GM21737 (cell line): ENCODE measurements around the gene SAP30L.
A peak's percentile ranks its signal among the peaks of the same experiment; 100 is the strongest.

Source experiments
- ATAC-seq: cut with Tn5 transposase; IDR thresholded peaks from one replicate; pipeline ENCODE4 v1.9.1; 2021; ENCODE audit warnings: mild to moderate bottlenecking, moderate library complexity; ENCODE audit not compliant: unreplicated experiment

The SAP30L gene, protein sequence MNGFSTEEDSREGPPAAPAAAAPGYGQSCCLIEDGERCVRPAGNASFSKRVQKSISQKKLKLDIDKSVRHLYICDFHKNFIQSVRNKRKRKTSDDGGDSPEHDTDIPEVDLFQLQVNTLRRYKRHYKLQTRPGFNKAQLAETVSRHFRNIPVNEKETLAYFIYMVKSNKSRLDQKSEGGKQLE

DNA sequence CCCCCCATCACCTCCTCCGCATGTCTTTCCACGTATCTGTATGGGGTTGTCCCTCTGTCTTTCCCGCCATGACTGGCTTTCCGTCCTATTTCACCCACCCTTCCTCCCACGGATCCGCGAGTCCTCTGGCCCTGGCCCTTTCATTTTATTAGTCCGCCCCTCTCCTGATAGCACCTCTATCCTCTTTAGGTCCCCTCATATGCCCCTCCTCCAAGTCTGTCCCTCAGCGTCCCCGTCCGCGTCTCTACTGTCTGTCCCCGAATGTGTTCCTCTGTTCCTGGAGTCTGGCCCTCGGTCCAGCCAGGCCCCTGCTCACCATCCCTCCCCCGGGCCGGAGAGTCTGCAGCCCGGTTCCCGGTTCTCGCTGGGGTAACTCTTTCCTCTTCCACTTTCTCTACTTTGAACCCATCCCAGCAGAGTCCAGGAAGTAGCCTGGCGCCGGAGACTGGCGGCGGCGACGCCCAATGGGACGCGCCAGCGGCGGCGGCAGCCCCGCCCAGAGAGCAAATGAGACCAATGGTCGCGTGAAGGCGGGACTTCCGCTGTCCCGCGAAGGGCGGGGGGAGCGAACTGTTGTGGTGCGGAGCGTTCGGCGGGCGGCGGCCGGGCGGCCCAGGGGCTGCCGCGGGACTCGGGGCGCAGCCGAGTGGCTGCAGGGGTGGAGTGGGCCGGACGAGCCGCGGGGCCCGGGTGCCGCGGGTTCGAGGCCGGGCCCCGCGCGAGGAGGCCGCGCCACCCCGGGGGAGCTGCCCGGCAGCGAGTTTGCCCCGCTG, at the start of gene SAP30L:
TSS of gene SAP30L (plus strand) at position 576 of the 773 bp plus-strand sequence. CDS start 608 bp downstream, outside the sequence.
- ATAC-seq, result peak; percentile 93

DNA sequence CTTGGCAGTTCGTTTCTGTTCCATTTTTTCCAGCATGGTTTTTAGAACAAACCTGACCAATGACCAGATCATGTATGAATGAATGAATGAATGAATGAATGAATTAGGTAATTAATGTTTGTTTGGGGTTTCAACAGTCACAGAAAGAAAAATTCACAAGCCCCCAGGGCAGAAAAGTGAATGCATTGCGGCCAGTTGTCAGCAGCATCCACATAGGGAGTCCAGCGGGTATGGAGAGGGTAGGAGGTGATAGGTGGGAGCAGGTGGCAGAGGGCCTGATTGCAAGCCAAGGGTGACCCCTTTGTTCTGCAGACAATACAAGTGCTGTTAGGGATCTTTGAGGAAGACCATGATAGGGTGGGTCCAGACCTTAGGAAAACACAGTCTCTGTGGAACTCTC, 49.7 kb upstream of the SAP30L start:
- no peak for ATAC-seq

DNA sequence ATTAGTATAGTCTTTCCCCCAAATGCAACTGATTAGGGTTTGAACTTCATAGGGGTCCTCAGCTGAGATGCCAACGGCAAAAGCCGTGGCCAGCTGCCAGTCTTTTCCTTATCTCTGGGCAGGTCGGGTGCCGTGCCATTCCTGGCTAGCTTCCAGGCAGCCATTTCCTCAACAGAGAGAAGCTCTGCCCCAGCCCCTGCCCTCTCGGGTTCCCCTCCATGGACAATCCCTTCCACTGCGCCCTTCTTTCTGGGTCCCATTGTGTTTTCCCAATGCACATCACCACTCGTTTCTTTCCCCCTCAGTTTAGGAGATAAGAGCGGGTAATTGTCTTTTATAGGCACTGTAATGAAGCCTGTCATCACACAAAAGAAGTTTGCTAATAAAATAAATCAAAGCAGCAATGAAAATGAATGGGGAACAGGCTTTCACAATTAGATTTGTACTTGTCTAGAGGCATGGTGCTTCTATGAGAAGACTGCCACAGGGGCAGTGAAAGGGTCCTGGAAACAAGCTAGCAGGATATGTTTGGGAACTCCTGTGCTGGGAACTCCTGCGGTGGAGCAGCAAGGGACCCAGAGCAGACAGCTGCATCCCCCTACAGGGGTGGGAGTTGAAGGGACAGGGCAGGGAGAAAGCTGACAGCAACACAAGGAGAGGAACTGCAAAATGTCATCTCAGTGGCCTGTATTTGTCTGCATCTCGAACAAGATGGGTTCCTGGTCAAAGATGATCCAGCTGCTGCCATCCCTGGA, 48.0 kb upstream of the SAP30L start:
- no peak for ATAC-seq

DNA sequence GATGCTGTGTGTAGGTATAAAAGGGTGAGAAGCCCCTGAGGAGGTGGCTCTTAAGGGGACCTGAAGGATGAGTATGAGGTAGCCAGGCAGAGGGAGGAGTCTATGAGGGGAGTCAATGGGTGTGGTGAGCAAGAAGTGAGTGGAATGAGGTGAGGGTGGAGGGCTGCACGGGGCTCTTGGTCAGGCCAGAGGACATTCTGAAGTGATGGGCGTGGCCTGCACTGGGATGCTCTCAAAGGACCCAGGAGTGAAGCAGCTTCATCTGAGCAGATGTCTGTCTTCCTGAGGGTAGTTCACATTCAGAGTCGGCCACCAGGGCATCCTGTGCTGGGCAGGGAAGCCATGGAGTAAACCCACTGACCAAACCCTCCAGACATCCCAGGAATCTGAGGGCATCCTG, 45.1 kb upstream of the SAP30L start:
- ATAC-seq, result no peak

DNA sequence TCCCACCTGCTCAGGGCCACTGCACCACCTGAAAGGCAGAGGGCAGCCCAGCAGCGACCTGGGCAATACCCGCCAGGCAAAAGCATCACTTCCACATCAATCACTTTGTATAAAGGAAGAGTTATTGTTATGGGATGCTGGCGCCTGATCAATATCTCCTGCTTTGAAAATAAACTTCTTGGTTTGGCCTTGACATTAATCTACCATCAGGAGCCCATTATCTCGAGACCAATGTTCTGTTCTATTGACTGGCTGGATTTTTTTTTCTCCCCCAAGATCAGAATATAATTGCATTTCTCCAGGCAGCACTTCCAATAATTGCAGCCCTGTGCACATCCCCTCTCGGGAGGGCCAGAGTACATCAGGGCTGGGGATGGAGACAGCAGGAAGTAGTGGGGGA, 44.4 kb upstream of the SAP30L start:
- ATAC-seq, result no peak

DNA sequence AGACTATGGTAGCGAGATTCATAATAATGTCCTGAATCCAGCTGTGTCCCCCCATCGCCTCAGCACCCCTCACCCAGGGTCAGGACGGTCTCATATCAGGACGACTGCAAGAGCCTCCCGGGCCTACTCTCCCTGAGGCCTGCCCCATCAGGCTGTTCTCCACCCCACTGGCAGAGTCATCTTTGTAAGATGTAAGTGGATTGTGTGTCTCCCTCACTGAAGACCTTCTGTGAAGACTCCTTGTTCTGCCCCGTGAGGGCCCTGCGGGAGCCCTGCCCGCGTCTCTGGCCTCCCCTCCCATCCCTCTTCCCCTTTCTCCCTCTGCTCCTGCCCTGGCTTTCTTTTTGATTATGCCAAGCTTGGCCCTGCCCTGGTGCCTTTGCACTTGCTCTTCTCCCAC, 43.9 kb upstream of the SAP30L start:
- ATAC-seq, result no peak

DNA sequence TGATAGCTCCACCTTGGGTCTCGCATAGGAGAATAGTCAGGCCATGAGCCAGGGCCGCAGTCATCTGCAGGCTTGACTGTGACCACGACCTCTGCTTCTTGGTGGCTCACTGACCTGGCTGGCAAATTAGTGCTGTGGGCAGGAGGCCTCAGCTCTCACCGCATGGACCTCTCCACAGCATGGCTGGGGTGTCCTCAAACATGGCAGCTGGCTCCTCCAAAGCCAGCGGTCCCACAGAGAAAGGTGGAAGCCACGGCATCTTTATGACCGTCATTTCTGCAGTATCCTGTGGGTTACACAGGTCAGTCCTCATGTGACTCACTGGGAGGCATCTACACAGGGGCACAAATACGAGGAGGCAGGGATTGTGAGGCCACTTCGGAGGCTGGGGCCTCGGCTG, 43.2 kb upstream of the SAP30L start:
- ATAC-seq, result no peak

DNA sequence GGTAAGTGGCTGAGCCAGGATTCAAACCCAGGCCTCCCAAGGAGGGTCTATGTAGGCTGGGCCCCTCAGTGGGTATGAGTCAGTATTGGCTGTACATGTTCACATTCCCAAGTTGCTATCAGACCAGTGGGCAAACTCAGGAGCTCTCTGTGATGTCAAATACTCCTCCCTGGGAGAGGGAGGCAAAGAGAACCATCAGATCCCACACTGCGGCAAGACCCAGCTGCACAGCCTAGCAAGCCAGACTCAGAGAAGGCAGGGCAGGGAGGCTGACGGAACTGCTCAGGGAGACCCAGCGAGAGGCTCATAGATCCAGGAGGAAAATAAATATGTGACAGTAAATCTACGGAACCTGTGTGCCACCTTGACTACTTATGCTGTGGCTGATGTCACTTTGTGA, 42.6 kb upstream of the SAP30L start:
- no peak for ATAC-seq

DNA sequence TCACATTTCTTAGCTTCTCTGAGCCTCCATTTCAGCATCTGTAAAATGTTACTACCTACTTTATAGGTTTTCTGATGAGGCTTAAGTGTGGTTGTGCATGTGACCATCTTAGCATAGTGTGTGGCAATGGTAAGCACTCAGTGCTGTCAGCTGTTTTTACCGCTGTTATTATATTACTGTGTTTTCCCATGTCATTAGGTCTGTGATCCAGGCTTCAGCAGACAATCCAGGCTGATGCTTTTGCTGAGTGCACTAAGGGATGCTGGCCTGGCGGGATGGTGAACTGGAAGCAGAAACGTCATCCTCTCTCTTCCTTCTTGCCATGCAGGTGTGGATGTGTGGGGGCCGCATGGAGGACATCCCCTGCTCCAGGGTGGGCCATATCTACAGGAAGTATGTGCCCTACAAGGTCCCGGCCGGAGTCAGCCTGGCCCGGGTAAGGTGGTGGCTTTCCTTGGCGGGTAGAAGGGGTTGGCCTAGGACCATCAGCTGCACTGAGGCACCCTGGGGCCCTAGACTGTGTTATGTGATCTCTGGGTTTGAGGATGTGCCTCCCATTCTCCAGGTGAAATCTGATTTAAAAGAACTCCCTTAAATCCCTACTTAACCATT, 41.9 kb upstream of the SAP30L start:
- ATAC-seq, result no peak

DNA sequence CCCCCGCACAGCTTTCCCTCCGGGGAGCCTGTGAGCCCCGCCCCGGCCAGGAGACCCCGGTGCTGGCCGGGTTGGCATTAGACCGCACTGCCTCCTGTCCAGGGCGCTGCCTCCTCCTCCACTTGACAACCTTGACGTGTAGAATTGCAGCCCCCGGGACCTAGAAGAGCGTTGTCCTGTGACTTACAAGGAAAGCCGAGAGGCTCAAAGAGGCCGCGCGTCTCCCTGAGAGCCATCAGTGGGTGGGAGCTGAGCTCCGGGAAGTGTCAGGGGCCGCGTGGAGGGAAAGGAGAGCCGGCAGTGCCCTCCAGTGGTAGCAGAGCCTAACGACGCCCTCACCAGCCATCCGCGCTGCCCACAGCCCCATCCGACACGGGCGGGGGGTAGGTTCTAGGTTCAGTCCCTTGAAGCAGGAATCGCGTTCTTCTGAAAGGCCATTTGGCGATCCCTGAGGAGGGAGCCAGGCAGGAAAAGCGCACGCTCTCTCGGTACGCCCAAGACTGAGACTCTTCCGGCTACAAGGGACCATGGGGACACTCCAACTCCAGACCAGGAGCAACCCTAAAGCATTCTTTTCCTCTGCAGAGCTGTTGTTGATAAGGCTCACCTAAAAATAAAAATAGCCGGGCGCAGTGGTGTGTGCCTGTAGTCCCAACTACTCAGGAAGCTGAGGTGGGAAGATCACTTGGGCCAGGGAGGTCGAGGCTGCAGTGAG, 40.6 kb upstream of the SAP30L start:
- peak; percentile 98 for ATAC-seq

DNA sequence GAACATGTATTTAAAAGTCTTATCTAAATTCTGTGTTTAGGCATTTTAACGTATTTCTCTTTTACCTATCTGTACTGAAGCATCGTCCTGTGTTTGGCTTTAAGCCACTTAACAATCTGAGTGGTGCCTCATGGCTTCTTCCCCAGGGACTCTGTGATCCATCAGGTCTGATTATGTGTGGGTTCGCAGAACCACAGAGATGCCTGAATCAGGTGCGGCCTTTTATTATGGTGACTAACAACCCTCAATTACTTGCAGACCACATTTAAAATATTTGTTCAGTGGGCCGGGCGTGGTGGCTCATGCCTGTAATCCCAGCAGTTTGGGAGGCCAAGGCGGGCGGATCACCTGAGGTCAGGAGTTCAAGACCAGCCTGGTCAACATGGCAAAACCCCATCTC, 39.6 kb upstream of the SAP30L start:
- ATAC-seq, result no peak

DNA sequence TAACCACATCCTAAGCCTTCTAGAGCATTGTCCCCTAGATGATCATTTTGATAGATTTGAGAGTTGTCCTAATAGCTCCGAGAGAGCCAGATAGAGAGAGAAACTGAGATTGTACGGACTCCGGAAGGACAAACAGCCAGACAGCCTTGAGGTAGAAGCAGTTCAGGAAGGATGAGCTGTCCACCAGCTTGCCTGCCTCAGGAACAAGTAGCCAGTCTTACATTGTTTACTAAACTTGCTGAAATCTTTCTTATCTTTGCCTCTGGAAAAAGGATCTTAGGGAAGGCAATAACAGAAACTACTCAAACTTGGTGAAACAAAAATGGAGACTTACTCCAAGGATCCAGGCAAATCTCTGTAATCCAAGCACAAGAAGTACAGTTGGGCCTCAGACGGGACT, 39.0 kb upstream of the SAP30L start:
- no peak for ATAC-seq

DNA sequence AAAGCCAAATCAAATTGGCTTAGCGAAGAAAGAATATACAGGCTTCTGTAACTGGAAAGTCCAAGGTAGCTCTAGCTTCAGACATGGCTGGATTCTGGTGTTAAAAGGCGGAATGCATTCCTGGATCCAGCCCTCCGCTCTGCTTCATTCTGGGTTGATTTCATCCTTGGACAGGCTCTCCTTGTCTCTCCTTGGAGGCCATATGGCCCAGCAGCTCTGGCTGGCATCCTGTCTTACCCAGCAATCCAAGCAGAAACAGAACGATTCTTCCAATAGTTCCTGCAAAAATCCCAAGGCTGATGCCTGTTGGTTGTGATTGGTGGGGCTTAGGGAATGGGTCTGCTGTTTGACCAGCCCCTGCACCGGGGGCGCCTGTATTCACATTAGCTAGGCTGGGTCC, 37.0 kb upstream of the SAP30L start:
- ATAC-seq, result no peak

DNA sequence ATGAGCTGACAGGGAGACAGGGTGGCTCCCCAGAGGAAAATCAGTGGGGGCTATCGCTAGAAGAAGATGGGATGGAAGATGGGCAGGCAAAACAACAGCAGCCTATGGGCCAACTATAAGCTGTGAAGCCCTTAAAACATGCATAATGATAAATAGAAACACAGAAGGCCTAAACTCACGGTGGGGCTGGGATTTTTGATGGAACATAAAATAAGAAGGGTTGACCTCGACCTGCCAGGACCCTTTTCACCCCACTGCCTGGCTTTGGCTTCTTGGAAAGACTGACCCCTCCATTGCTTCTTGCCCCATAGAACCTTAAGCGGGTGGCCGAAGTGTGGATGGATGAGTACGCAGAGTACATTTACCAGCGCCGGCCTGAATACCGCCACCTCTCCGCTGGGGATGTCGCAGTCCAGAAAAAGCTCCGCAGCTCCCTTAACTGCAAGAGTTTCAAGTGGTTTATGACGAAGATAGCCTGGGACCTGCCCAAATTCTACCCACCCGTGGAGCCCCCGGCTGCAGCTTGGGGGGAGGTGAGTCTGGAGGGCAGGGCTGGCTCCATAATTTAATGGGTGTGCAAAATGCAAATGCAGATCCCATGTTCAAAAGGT, 36.5 kb upstream of the SAP30L start:
- ATAC-seq, result no peak

DNA sequence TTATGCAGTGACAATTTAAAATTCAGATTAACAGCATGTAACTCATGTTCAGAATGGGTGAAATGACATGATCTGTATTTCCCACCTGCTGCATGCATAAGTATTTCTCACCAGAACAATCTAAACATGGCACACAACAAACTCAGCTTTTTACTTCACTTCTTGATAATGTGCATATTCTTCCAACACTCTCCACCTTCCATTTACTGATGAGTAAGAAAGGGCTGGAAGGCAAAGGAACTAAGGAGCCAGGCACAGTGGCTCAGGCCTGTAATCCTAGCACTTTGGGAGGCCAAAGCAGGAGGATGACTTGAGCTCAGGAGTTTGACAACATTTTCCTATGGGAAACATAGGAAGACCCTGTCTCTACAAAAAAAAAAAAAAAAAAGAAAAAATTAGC, 35.8 kb upstream of the SAP30L start:
- no peak for ATAC-seq

DNA sequence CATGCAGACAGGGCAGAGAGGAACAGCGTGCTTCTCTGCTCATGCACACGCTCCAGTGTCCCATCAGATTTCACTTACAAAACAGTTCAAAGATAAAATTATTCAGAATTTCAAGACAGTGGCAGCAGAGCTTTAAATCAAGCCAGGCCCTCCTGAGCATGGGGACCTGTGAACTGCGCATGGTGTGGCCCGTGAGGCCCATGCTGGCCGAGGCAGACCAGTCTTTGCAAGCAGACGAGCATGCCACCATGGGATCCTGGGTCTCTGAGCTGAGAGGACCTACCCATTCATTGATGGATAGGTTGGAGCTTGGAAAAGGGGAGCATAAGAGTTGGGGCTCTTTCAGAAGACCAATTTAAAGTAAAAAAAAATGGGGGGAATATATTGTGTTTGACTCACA, 35.0 kb upstream of the SAP30L start:
- ATAC-seq, result no peak

DNA sequence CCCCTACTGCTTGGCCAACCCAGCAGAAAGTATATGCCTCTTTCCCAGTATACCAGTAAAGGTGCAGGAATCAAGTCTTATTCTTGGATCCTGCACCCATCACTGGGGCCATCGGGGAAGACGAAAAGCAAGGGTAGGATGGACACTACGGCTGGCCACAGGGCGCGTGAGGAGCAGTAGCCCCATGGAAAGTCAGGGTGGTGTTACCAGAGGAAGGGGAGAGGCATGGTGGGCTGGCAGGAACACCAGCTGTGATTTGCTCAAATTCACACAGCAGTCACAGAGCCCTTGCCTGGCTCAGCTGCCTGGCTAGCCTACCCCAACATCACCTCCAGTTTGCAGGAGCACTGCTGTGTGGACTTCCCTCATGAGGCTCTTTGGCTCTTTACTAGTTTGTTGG, 34.5 kb upstream of the SAP30L start:
- no peak for ATAC-seq

DNA sequence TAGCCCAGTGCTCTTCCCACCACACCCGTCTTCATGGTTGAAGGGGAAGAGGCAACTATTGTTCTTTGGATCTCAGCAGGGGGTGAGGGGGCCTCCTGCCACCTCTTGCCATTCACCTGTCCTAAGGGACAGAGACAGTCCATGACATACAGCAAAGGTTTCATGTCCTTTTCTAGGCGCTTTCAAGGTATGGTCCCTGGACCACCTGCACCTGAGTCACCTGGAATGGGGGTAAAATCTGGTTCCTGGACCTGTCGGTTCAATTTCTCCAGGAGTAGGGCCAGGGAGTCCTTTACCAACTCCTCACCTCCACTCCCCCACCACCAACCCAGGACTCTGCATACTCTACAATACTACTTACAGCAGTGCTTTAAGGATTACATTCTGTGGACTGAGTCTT, 33.5 kb upstream of the SAP30L start:
- no peak for ATAC-seq

DNA sequence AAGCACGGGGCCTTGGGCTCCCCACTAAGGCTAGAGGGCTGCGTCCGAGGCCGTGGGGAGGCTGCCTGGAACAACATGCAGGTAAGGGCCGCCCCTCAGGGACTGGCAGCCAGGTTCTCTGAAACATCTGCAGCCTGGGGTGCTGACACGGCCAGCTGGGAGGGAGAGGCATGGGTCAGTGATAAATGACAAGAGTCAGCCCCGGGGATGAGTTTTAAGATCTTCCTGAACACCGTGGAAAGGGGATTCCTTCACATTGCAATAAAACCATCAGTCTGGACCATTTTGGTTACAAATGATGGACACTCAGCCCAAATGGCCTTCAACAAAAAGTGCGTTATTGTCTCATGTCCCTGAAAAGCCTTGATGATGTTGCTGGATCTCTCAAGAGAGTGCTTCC, 32.9 kb upstream of the SAP30L start:
- ATAC-seq, result no peak

DNA sequence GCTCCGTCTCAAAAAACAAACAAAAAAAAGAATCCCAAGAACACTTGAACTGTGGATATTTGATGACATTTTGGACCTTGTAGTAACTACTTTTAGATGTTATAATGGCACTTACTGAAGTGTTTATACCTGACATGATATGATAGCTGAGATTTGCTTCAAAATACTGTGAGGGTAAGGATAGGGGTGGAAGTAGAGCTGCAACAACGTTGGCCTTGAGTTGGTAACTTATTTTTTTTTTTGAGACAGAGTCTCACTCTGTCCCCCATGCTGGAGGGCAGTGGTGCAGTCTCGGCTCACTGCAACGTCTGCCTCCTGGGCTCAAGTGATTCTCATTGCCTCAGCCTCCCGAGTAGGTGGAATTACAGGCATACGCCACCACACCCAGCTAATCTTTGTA, 30.7 kb upstream of the SAP30L start:
- ATAC-seq, result no peak
